B cell (primary cell): ENCODE data around the gene C5orf52. TPM values are rescaled to one million over a fixed set of nuclear protein-coding genes. Genes with fewer than 3 reads are reported as not detected.

Source experiments
- ATAC-seq: fragments of 200-7000 bp; cut with Tn5 transposase; one replicate; pipeline ENCODE4 v1.10.0; 2021; ENCODE audit warnings: low read depth, mild to moderate bottlenecking, moderate number of reproducible peaks, moderate library complexity
- CTCF ChIA-PET: fragments of 350-600 bp; sonication (Branson Sonifier 250); formaldehyde crosslinking; loops from one replicate; lab custom pipeline; 2021; ENCODE audit warnings: antibody characterized with exemption, inconsistent platforms; lab: Charles Lee
- POLR2A ChIA-PET: fragments of 350-600 bp; sonication (Branson Sonifier 250); formaldehyde crosslinking; loops from one replicate; lab custom pipeline; 2021; ENCODE audit warnings: antibody characterized with exemption; lab: Charles Lee
- DNase-seq: peaks from one replicate; pipeline ENCODE4 v3.0.0; 2013
- H2AFZ ChIP-seq: 2 replicates; pipeline ENCODE4 v1.6.1; 2012; ENCODE audit warnings: mild to moderate bottlenecking, low read depth, low read length; ENCODE audit not compliant: insufficient read depth, poor library complexity, severe bottlenecking
- H3K27ac ChIP-seq, 2 donors: 1 replicate in 1 of 2; 2 replicates in 1 of 2; pipeline ENCODE4 v1.5.1; 2012 to 2013; ENCODE audit warnings: low read length in 2 of 2, mild to moderate bottlenecking in 2 of 2, moderate library complexity in 1 of 2
- H3K27me3 ChIP-seq, 4 experiments: fragments of 200-600 bp in 1 of 4; sonication (generic) in 1 of 4; replicated peaks in 1 of 4; 1 replicate in 2 of 4; 2 replicates in 2 of 4; pipeline versions ENCODE4 v1.6.1 to v1.7.0; 2013 to 2016; ENCODE audit warnings: low read length in 3 of 4, mild to moderate bottlenecking in 2 of 4, mixed read lengths in 1 of 4, moderate library complexity in 1 of 4; ENCODE audit not compliant: insufficient read depth in 4 of 4, control insufficient read depth in 3 of 4; ENCODE audit errors: control extremely low read depth in 1 of 4
- H3K36me3 ChIP-seq, 2 experiments: replicated peaks in 1 of 2; 1 replicate in 1 of 2; 2 replicates in 1 of 2; pipeline versions ENCODE4 v1.6.1 to v1.7.1; 2013; ENCODE audit warnings: low read length in 1 of 2; ENCODE audit not compliant: insufficient read depth in 2 of 2, control insufficient read depth in 1 of 2; ENCODE audit errors: control extremely low read depth in 1 of 2, extremely low read depth in 1 of 2
- H3K4me1 ChIP-seq, 2 donors: fragments of 200-600 bp in 1 of 2; sonication (generic) in 1 of 2; 1 replicate in 1 of 2; 2 replicates in 1 of 2; pipeline versions ENCODE4 v1.5.1 to v1.6.1; 2013 to 2017; ENCODE audit warnings: low read length in 2 of 2; ENCODE audit not compliant: control insufficient read depth in 2 of 2, insufficient read depth in 2 of 2
- H3K4me2 ChIP-seq: replicated peaks from 2 replicates; pipeline ENCODE3; 2012; ENCODE audit warnings: mild to moderate bottlenecking, low read depth, low read length; ENCODE audit not compliant: poor library complexity, severe bottlenecking
- H3K4me3 ChIP-seq, 5 experiments: fragments of 200-600 bp in 1 of 5; sonication (generic) in 1 of 5; 1 replicate in 3 of 5; 2 replicates in 2 of 5; pipeline versions ENCODE4 v1.5.1 to v1.7.0; 2011 to 2016; ENCODE audit warnings: low read length in 4 of 5, mild to moderate bottlenecking in 4 of 5, low read depth in 2 of 5, control low read depth in 1 of 5, moderate library complexity in 1 of 5; ENCODE audit not compliant: insufficient read depth in 1 of 5; ENCODE audit errors: control extremely low read depth in 1 of 5, extremely low read depth in 1 of 5
- H3K79me2 ChIP-seq: fragments of 200-600 bp; sonication (generic); one replicate; pipeline ENCODE4 v1.6.0; 2016; ENCODE audit warnings: low read length; ENCODE audit not compliant: control insufficient read depth, insufficient read depth
- H3K9ac ChIP-seq: fragments of 200-600 bp; sonication (generic); 2 replicates; pipeline ENCODE4 v1.6.1; 2017; ENCODE audit warnings: mild to moderate bottlenecking, low read length, moderate library complexity
- H3K9me3 ChIP-seq, 3 donors: one replicate each; pipeline versions ENCODE4 v1.6.1 to v1.7.1; 2013; ENCODE audit warnings: low read length in 2 of 3; ENCODE audit not compliant: control insufficient read depth in 2 of 3, insufficient read depth in 1 of 3; ENCODE audit errors: control extremely low read depth in 1 of 3
- H4K20me1 ChIP-seq: 2 replicates; pipeline ENCODE4 v1.6.0; 2012; ENCODE audit warnings: mild to moderate bottlenecking, low read length; ENCODE audit not compliant: insufficient read depth, control insufficient read depth, poor library complexity, severe bottlenecking
- H3K27ac Mint-ChIP-seq: one replicate; pipeline ENCODE4 v1.8.0; 2021; ENCODE audit warnings: mixed read lengths
- H3K27me3 Mint-ChIP-seq: one replicate; pipeline ENCODE4 v1.8.0; 2021; ENCODE audit warnings: mixed read lengths
- H3K4me1 Mint-ChIP-seq: one replicate; pipeline ENCODE4 v1.8.0; 2021; ENCODE audit warnings: mixed read lengths
- H3K4me3 Mint-ChIP-seq: one replicate; pipeline ENCODE4 v1.8.0; 2021; ENCODE audit warnings: mixed read lengths
- H3K9me3 Mint-ChIP-seq: one replicate; pipeline ENCODE4 v1.8.0; 2022; ENCODE audit warnings: mixed read lengths; ENCODE audit not compliant: insufficient read depth
- CTCF ChIP-seq: fragments of 200-600 bp; IDR thresholded peaks from one replicate; pipeline ENCODE4 v1.8.0; 2022; ENCODE audit warnings: antibody characterized with exemption, mild to moderate bottlenecking
- EZH2 ChIP-seq: IDR thresholded peaks from 2 replicates; pipeline ENCODE4 v1.6.1; 2012; ENCODE audit warnings: borderline replicate concordance, low read depth, mild to moderate bottlenecking, moderate library complexity, low read length; ENCODE audit not compliant: insufficient read depth, poor library complexity, severe bottlenecking
- WGBS: methylation state at CpG from one replicate; pipeline ENCODE4 v1.1.5; 2013; ENCODE audit warnings: missing lambda C conversion rate; ENCODE audit not compliant: insufficient coverage; 5-methylcytosine and 5-hydroxymethylcytosine counted together
- intact Hi-C: fragments of 100-400 bp; cut with micrococcal nuclease; formaldehyde crosslinking; loops from one replicate; pipeline ENCODE4 v1.10.0; 2022
- polyA plus RNA-seq: library from polyadenylated mRNA; depleted of rRNA; stranded (reverse); fragments of >200 nt; gene quantifications from 2 replicates; pipeline ENCODE4 v1.2.3, GENCODE V29; 2012
- total RNA-seq, 2 donors: library from RNA; stranded (reverse); fragments of 120-200 nt in 1 of 2; gene quantifications; 1 replicate in 1 of 2; 2 replicates in 1 of 2; pipeline versions ENCODE4 v1.2.3 to v1.2.4, GENCODE V29; 2013 to 2022

Gene C5orf52
- total and polyA plus RNA-seq, 2 donors (not counting 1 experiment from before 2014, with no cell fraction given) = not detected

GRCh38 chr5:157626831-157627230, 44.5 kb upstream of the C5orf52 start:
- no peaks in the 10 kb centered on the region for H3K27me3 Mint-ChIP-seq
- POLR2A ChIA-PET = no interaction called here
- peaks cover 7% of the 10 kb centered on the region for H3K4me1 Mint-ChIP-seq
- H3K79me2 ChIP-seq = no peaks in the 10 kb centered on the region
- H3K4me3 ChIP-seq = no peak overlapping the region
- H3K36me3 ChIP-seq = no peaks in the 10 kb centered on the region
- no peaks in the 10 kb centered on the region for H3K4me1 ChIP-seq
- H2AFZ ChIP-seq = no peak overlapping the region
- peaks cover 0 to 10% (median 3%) of the 10 kb centered on the region in 3 donors for H3K9me3 ChIP-seq
- DNase-seq (no peak), ATAC-seq (no peak)
- H3K9ac ChIP-seq = no peak overlapping the region
- TF ChIP-seq EZH2 (no peak), CTCF (no peak)
- H4K20me1 ChIP-seq = no peaks in the 10 kb centered on the region
- H3K4me2 ChIP-seq = no peak overlapping the region
- H3K27me3 ChIP-seq = no peaks in the 10 kb centered on the region
- no peak overlapping the region for H3K27ac ChIP-seq
- no peaks in the 10 kb centered on the region for H3K9me3 Mint-ChIP-seq
- H3K27ac Mint-ChIP-seq = no peak overlapping the region
- no CpG with 5 or more reads among the region's 6 CpGs for WGBS
- CTCF ChIA-PET = interaction anchor here (1.1 kb wide), 1 partner anchor 52 kb away, joined by 3 read pairs; no protein-coding TSS in a partner anchor
- no peak overlapping the region for H3K4me3 Mint-ChIP-seq
- intact Hi-C loops = no loop called here

DNA sequence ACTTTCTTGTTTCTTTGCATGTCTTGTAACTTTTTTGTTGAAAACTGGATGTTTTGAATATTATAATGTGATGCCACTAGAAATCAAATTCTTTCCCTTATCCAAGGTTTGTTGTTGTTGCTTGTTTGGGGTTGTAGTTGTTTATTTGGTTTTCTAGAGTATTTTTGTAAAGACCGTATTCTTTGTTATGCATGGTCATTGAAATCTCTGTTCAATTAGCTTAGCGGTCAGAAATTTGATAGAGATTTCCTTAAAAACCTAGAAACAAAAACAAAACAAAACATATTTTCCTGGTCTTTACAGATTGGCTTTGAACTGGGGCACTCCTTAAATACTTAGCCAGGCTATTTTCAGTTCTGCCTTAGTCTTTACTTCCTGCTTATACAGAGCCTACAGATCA, 41.0 kb upstream of the C5orf52 start:
- no peak overlapping the region for H2AFZ ChIP-seq
- H3K79me2 ChIP-seq = no peaks in the 10 kb centered on the region
- intact Hi-C loops = no loop called here
- peaks cover 0 to 10% (median 3%) of the 10 kb centered on the region in 3 donors for H3K9me3 ChIP-seq
- Mint-ChIP-seq H3K4me1 (peaks cover 7% of the 10 kb centered on the region), H3K27ac (no peak overlapping the region), H3K9me3 (no peaks in the 10 kb centered on the region), H3K27me3 (no peaks in the 10 kb centered on the region), H3K4me3 (no peak overlapping the region)
- no peak for TF ChIP-seq EZH2
- TF ChIP-seq CTCF = no peak
- no peaks in the 10 kb centered on the region for H4K20me1 ChIP-seq
- H3K4me2 ChIP-seq = no peak overlapping the region
- H3K4me1 ChIP-seq = no peaks in the 10 kb centered on the region
- POLR2A ChIA-PET = no interaction called here
- no peak overlapping the region for H3K4me3 ChIP-seq
- ATAC-seq = no peak
- H3K9ac ChIP-seq = no peak overlapping the region
- no CpG with 5 or more reads among the region's 2 CpGs for WGBS
- CTCF ChIA-PET = interaction anchor here (1.1 to 1.6 kb wide), 2 partner anchors 11 to 198 kb away, joined by 4 read pairs; no protein-coding TSS in a partner anchor
- H3K27ac ChIP-seq = no peak overlapping the region
- H3K27me3 ChIP-seq = no peaks in the 10 kb centered on the region
- no peak for DNase-seq
- no peaks in the 10 kb centered on the region for H3K36me3 ChIP-seq
